ENCODE measurements around the gene LYPD6.

The LYPD6 gene

DNA sequence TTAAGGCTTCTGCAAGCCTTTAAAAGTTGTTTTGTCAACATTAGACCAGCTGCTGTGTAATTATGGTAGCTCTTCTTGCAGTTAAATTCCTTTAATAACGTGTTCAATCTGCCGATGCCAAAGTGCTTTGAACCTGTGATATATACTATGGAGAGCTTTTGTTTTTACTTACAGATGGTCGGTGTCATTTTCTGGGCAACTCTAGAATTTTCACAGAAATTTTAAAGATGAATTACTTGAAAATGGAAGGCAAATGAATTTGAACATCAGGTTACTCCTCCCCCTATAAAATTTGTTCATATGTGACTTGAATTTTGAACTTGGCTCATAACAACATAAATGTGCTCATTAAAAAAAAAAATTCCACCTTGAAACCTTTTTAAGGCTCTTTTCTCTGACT lies 23.0 kb downstream of the LYPD6 start:
- DNase-seq (ENCODE audit: low read depth): no peak

GRCh38 chr2:149355716-149356422 lies 25.5 kb downstream of the LYPD6 start:
- no peak for DNase-seq (ENCODE audit: low read depth)

GRCh38 chr2:149357058-149357457 lies 26.7 kb downstream of the LYPD6 start:
- DNase-seq (ENCODE audit: low read depth): no peak

- no peak for DNase-seq (ENCODE audit: low read depth)
These were observed 29.7 kb downstream of the LYPD6 start for GRCh38 chr2:149360106-149360505.

GRCh38 chr2:149363958-149364357 lies 33.6 kb downstream of the LYPD6 start:
- DNase-seq (ENCODE audit: low read depth): no peak

GRCh38 chr2:149364839-149365238 lies 34.5 kb downstream of the LYPD6 start:
- no peak for DNase-seq (ENCODE audit: low read depth)

GRCh38 chr2:149365931-149366583 lies 35.7 kb downstream of the LYPD6 start:
- no peak for DNase-seq (ENCODE audit: low read depth)

GRCh38 chr2:149370061-149370775 lies 39.8 kb downstream of the LYPD6 start:
- DNase-seq (ENCODE audit: low read depth): no peak

DNA sequence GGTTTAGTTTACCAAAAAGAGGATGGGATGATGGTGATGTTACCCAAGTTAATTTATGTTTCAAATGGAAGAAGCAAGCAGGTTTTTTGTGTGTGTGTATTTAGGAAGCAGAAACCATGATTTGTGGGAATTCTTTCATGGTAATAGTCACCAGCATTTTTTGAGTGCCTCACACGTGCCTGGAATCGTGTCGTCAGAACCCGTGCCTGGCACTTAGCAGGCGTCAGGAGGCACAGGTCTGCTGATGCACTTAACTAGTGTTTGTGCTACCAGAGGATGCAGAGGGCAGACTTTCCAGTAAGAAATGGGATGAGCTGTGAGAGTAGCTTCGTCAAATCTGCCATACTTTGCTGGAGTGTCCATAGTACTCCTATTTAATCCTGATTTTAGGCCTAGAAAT lies 41.1 kb downstream of the LYPD6 start:
- DNase-seq (ENCODE audit: low read depth): no peak

GRCh38 chr2:149375801-149376361 lies 45.5 kb downstream of the LYPD6 start:
- DNase-seq (ENCODE audit: low read depth): no peak

DNA sequence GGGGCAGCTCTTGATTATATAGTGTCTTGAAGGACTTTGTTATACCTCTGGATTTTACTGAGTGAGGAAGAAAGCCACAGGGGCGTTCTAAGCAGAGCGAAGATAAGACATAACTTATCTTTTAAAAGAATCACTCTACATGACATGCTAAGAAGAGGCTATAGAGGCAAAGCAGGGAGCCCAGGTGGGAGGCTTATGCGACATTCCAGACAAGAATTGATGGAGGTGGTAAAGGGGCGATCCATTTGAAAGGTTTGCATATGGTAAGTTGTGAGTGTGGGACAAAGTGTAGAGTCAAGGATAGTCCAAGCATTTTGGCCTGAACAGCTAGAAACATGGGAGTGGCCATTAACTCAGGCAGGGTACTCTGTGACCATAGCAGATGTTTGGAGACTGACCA lies 49.8 kb downstream of the LYPD6 start:
- DNase-seq (ENCODE audit: low read depth): no peak

- no peak for DNase-seq (ENCODE audit: low read depth)
These were observed 53.0 kb downstream of the LYPD6 start for GRCh38 chr2:149383340-149383739.

GRCh38 chr2:149385350-149385749 lies 55.0 kb downstream of the LYPD6 start:
- no peak for DNase-seq (ENCODE audit: low read depth)

DNA sequence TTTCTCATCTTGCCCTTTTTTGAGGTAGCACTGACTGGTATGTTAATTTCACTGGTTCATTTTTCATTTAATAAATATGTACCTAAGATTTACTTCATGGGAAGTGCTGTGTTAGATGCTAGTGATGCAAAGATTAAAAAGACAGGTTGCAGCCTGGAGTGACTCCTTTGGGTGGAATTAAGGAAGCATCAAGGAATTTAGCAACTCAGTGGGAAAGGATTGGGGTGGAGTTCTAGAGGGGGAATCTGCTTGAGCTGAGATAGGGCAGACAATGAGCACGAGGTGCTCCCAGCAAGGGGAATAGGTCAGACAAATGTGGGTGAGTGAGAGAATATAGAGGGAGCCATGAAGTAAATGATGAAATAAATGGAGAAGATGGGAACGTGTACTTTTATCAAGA lies 57.0 kb downstream of the LYPD6 start:
- DNase-seq (ENCODE audit: low read depth): no peak

DNA sequence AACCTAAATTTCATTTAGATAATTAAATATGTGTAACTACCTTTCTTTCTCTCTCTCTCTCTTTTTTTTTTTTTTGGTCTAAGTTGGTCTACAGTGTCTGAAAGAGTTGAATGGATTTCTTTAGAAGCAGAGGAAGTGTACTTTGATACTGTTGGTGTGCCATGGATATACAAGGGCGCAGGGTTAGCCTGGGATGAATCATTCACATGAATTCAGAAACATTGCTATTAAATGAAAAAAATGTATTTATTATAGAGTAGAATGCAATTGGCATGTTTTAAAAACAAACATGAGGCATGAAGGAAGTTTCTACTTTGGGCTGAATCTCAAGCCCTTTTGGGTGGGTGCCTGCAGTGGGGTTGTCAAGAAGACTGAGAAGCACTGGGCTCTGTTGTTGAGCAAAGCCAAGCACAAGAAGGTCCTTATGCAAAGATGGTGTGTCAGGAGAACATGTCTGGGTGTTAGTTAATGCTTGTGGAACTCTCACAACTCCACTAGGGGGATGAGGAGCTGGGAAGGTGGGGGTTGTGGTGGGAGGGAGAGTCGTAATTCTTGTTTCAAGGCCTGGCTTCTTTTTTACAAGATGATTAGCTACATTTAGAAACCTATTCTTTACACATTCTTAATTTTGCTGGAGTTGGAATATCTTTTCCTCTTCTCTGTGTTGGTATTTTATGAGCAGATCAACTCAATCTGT lies 57.9 kb downstream of the LYPD6 start:
- DNase-seq (ENCODE audit: low read depth): no peak

GRCh38 chr2:149389506-149390167 lies 59.2 kb downstream of the LYPD6 start:
- DNase-seq (ENCODE audit: low read depth): no peak

- no peak for DNase-seq (ENCODE audit: low read depth)
These were observed 63.2 kb downstream of the LYPD6 start for GRCh38 chr2:149393614-149394013.

- no peak for DNase-seq (ENCODE audit: low read depth)
These were observed 64.5 kb downstream of the LYPD6 start for GRCh38 chr2:149394864-149395263.

- no peak for DNase-seq (ENCODE audit: low read depth)
These were observed 69.7 kb downstream of the LYPD6 start for GRCh38 chr2:149399934-149400615.

DNA sequence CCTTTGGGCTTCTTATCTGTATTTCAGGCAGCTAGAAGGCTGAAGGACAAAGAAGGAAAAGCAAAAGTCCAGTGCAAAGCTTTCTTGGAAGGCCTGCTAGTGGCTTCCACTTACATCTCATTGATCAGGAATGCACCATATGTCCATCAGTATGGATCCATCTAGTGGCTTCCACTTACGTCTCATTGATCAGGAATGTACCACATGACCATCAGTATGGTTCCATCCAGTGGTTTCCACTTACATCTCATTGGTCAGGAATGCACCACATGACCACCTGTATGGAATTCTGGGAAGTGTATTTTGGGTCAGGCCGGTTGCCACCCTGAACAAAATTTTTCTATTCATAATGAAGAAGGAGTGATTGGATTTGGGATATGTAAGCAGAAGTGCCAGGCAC lies 70.6 kb downstream of the LYPD6 start:
- no peak for DNase-seq (ENCODE audit: low read depth)

GRCh38 chr2:149409506-149409905 lies 79.1 kb downstream of the LYPD6 start:
- DNase-seq (ENCODE audit: low read depth): no peak

Data from stimulated activated CD8-positive, alpha-beta memory T cell treated with anti-CD3 and anti-CD28 coated beads, Interleukin-15, amount 100 ng/mL, for 1 hour (primary cell).